DMS 273 (cell line): ENCODE data around the gene LZTR1.
A peak's percentile ranks its signal among the peaks of the same experiment; 100 is the strongest.
"Not testable (repeated sequence)": the region's sequence is repeated elsewhere in the genome, so short reads cannot be mapped to it uniquely, and the experiment has no call there.

Source experiments
- DNase-seq: peaks from one replicate; lab custom pipeline; 2025; ENCODE audit not compliant: unreplicated experiment; lab: John Stamatoyannopoulos, UW

LZTR1 gene

DNA sequence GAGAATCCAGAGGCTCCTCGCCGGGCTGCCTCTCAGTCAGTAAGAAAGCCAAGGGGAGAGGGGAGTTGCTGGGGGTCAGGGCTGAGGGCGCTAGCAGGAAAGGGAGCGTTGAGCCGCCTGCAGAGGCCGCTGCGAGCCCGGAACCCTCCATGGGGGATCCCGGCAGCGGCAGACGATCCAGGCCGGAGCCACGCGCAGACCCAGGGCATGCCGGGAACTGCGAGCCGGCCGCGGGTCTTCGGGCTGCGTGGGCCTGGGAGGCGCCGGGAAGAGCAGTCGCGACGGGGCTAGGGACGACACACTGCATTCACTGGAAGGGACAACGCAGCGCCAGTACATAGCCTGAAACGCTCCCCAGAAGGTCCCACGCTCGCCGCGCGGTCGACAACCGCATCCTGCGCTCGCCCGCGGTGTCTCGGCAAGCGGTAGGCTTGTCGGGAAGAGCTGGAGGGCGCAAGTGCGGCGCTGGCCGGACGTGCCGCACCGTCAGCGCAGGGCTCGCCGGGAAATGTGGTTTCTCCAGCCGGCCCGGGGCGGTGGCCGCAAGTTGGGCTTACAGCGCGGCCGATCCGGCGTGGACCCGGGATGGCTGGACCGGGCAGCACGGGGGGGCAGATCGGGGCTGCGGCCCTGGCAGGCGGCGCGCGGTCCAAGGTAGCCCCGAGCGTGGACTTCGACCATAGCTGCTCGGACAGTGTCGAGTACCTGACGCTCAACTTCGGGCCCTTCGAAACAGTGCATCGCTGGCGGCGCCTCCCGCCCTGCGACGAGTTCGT is at the start of gene LZTR1:
TSS of gene LZTR1 (plus strand) at position 511 of the 776 bp plus-strand sequence. CDS start at position 586, 75 bp downstream.
- DNase-seq: peak; percentile 82

DNA sequence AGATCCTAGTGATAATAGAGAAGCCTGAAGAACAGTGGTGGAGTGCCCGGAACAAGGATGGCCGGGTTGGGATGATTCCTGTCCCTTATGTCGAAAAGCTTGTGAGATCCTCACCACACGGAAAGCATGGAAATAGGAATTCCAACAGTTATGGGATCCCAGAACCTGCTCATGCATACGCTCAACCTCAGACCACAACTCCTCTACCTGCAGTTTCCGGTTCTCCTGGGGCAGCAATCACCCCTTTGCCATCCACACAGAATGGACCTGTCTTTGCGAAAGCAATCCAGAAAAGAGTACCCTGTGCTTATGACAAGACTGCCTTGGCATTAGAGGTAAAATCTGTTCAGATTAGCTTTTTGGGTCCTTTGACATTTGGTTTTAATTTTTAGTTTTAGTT is 48.2 kb upstream of the LZTR1 start:
- no peak for DNase-seq

- not testable (repeated sequence) for DNase-seq
Observed at GRCh38 chr22:20935049-20935448, 47.0 kb upstream of the LZTR1 start.

DNA sequence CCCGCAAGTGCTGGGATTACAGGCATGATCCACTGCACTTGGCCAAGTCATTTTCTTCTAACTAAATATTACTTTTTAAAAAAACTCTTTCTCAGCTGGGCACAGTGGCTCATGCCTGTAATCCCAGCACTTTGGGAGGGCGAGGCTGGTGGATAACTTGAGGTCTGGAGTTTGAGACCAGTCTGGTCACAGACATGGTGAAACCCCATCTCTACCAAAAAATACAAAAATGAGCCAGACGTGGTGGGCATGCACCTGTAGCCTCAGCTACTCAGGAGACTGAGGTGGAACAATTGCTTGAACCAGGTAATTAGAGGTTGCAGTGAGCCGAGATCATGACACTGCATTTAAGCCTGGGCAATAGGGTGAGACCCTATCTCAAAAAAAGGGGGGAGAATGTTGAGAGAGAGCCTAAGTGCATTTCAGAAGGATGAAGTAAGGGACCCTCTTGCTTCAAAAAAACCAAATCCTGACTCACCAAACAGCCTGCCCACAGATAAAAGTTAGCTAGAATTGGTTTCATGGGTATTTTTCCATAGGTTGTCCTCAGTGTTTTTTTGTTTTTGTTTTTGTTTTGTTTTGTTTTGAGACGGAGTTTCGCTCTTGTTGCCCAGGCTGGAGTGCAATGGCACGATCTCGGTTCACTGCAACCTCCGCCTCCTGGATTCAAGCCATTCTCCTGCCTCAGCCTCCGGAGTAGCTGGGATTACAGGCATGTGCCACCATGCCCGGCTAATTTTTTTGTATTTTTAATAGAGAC is 46.1 kb upstream of the LZTR1 start:
- DNase-seq: not testable (repeated sequence)

DNA sequence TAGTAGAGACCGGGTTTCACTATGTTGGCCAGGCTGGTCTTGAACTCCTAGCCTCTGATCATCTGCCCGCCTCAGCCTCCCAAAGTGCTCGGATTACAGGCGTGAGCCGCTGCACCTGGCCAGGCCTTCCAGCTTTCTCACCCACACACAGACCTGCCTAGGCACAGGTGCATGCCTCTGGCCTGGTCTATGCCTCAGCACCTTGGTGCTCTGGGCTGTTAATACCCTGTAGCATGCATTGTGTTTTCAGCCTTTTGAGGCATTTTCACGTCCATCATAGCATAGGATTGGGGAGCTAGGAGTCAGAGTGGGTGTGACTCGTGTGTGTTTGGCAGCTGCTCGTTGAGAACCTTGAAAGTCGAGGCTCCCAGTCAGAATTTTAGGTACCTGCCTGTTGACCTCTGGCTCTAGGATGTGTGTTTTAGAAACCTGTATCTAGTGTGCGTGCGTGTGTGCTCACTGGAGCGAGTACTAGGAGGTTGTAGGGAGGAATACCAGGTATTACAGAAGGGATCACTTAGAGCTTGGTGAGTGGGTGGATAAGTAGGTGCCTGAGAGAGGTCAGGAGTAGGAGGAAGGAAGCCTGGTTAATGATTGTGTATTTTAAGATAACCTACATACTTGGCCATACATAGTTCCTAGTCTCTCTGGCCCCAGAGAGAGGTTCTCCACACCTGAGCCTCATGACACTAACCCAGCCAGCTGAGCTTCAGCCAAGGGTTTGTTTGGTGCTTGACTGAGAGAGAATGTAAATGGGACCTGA is 44.9 kb upstream of the LZTR1 start:
- no peak for DNase-seq

- no peak for DNase-seq
Observed at GRCh38 chr22:20937794-20938671, 44.1 kb upstream of the LZTR1 start.

DNA sequence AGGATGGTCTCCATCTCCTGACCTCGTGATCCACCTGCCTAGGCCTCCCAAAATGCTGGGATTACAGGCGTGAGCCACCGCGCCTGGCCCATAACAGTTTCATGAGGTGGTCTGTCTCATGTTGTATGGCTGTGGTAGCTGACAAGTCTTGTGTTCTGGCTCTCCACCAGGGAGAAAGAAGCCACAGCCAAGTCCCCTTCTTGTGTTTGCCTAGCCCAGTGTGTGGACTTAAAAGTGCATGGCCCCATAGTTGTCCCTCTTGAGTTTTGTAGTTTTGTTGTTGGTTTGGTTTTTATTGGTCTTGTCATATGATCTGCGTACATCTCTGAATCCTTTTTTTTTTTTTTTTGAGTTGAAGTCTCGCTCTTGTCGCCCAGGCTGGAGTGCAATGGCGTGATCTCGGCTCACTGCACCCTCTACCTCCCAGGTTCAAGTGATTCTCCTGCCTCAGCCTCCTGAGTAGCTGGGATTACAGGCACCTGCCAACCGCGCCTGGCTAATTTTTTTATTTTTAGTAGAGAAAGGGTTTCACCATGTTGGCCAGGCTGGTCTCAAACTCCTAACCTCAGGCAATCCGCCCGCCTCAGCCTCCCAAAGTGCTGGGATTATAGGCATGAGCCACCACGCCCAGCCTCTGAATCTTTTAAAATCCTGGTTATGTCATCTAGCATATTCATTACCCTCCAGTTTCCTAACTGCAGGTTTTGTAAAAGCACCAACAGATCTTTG is 42.5 kb upstream of the LZTR1 start:
- DNase-seq: not testable (repeated sequence)

GRCh38 chr22:20940186-20940651 is 41.9 kb upstream of the LZTR1 start:
- DNase-seq: peak; percentile 78

- no peak for DNase-seq
Observed at GRCh38 chr22:20940904-20941385, 41.2 kb upstream of the LZTR1 start.

- DNase-seq: not testable (repeated sequence)
Observed at GRCh38 chr22:20942203-20942902, 39.7 kb upstream of the LZTR1 start.

DNA sequence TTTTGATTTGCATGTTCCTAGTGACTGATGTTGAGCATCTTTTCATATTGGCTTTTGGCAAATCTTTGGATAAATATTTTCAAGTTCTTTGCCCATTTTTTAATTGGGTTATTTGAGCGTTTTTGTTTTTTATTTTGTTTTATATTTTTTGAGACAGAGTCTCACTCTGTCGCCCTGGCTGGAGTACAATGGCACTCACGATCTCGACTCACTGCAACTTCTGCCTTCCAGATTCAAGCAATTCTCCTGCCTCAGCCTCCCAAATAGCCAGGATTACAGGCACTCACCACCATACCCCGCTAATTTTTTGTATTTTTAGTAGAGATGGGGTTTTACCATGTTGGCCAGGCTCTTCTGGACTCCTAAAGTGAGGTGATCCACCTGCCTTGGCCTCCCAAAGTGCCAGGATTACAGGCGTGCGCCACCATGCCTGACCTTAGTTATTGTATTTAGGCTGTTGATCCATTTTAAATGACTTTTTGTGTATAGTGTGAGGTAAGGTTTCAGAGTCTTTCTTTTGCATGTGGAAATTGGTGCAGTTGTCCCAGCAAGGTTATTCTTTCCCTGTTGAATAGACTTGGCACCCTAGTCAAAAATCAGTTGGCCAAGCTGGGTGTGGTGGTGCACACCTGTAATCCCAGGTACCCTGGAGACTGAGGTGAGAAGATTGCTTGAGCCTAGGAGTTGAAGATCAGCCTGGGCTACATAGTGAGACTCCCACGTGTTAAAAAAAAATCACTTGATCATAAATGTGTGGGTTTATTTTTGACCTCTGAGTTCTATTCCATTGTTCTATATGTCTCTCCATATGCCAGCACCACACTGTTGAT is 38.8 kb upstream of the LZTR1 start:
- DNase-seq: no peak

DNA sequence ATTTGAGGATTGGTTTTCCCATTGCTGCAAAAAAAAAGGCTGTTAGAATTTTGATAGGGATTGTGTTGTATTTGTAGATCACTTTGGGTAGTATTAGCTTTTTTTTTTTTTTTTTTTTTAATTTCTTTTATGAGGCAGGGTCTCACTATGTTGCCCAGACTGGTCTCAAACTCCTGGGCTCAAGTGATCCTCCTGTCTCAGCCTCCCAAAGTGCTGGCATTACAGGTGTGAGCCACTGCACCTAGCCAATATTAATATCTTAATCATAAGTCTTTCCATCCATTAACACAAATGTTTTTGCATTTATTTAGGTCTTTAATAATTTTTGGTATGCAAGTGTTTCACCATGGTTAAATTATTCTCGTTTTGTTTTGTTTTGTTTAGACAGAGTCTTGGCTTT is 38.1 kb upstream of the LZTR1 start:
- no peak for DNase-seq

GRCh38 chr22:20945578-20945934 is 36.5 kb upstream of the LZTR1 start:
- no peak for DNase-seq

DNA sequence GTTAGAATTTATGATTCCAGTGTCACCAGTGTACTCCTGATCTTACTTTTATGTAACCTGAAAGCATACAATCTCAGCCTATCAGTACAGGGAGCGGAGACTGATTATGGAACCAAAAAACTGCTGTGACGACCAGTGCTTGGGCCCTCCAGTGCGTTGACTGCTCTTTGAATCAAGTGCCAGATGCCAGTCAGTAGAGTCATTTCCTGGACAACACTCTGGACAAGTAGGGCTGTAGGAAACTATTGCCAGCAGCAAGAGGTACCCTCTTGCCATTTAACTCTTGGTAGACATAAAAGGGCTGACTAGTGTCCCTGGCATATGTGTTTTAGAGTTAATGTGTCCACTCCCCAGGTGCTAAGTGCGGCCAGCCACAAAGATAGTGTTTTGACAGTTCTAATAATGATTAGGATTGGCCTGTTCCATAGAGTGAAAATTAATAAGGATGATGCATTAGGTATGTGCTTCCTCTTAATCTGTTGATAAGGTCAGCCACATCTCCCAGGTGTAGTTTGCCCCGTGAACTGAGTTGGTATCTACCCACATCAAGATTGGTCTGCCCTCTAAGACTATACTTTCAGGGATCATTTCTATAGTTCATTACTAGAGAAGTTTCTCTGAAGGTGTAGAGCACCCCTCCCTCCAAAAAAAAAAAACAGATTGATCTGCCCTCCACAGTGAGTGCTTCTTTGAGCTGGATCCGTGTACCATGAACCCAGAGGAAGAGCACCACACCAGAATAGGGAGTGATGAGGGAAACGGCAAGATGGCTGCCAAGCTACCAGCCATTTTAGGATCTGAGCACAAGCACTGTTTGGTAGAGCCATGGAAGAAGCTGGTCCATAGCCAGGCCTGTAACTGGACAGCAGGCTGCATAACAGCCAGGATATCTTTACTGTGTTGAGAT is 35.8 kb upstream of the LZTR1 start:
- no peak for DNase-seq

- DNase-seq: no peak
Observed at GRCh38 chr22:20946991-20947390, 35.1 kb upstream of the LZTR1 start.

DNA sequence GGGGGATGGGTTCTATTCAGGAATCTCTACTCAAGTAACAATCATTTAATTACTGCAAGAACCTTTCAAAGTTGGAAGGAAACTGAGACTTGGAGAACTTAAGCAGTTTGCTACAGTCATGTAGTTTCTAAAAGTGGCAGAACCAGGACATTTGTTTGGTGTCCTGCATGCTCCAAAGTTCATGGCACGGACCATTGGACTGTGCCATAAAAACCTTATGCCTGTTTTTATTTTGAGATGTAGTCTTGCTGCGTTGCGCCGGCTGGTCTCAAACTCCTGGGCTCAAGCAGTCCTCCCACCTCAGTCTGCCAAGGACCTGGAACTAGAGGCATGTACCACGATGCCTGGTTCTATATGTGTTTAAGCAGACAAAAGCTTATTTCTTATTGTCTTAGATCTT is 33.6 kb upstream of the LZTR1 start:
- DNase-seq: no peak

DNA sequence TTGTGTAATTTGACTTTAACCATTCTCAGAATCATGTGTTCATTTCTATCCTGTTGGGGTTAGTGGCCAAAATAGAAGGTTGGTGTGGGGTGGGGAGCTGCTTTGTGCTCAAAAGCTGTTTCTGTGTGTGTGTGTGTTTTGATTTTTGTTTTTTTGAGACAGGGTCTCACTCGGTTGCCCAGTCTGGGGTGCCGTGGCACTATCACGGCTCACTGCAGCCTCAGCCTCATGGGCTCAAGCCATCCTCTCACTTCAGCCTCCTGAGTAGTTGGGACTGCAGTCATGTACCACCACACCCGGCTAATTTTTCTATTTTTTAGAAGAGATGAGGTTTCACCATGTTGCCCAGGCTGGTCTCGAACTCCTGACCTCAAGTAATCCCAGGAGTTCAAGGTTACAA is 33.1 kb upstream of the LZTR1 start:
- no peak for DNase-seq
